IPS-NIHi7 (cell line): Measurements from ENCODE around the gene CEP70.
"Not testable (repeated sequence)": the region's sequence is repeated elsewhere in the genome, so short reads cannot be mapped to it uniquely, and the experiment has no call there.

Experiments used
- DNase-seq: peaks from one replicate; pipeline ENCODE4 v3.0.0; 2012; ENCODE audit warnings: mixed read lengths; ENCODE audit errors: extremely low spot score

Gene CEP70

DNA sequence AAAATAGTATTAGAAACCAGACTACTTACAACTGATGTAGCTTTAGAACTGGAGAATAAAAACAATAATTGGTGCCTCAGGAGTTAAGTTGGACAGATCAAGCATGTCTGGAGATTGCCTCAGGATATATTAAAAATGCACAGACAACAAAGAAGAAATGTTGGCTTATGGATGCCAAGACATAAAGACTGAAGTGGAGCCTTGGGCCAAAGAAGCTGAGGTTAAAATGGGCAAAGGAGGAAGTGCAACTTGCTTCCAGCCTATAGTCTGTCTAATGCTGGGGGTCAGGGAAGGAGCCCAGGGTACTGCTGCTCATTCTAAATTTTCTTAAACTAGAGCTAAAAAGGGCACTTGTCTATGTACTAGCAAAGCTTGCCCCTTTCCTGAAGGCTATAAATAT, 82.1 kb downstream of the CEP70 start:
- DNase-seq: no peak

DNA sequence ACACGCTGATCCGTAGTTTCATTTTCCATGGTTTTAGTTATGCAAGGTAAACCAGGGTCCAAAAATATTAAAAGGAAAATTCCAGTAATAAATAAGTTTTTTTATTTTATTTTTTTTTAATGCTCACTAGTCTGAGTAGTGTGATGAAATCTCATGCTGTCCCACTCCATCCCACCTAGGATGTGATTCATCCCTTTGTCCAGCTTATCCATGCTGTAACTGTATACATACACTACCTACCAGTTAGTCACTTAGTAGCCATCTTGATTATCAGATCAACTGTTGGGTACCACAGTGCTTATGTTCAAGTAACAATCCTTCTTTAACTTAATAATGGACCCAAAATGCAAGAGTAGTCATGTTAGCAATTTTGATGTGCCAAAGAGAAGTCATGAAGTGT, 84.5 kb downstream of the CEP70 start:
- DNase-seq: no peak

DNA sequence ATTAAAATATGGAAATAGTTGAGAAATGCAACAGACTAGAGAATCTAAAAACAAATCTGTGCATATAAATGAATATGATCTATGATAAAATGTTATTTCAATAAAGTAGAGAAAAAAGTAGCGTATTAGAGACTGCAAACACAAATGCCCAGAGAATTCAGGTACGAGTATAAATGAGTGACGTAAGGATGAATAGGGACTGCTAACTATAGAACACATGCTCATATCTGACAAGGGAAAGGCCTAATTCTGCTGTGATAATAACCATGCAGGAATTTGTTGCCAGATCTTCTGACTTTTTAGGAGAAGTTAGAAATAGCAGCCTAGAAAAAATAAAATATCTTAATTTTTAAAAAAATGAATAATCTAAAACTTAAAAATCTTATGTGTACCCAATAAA, 86.5 kb downstream of the CEP70 start:
- no peak for DNase-seq

DNA sequence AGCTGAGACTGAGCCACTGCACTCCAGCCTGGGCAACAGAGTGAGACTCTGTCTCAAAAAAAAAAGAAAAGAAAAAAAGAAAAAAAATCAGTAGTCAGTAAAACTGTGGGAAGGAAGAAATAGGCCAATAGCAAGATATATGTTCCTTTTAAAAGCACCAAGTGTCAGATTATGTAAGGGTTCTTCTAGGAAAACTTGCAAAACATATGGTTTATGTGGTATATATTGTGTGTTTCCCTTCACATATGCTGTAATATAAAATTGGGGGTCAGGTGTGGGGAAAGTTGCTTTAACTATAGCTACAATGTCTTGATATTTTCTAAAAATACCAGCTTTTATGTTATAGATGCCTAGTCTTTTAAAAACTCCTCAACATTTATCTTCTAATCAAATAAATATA, 95.1 kb downstream of the CEP70 start:
- DNase-seq: no peak

DNA sequence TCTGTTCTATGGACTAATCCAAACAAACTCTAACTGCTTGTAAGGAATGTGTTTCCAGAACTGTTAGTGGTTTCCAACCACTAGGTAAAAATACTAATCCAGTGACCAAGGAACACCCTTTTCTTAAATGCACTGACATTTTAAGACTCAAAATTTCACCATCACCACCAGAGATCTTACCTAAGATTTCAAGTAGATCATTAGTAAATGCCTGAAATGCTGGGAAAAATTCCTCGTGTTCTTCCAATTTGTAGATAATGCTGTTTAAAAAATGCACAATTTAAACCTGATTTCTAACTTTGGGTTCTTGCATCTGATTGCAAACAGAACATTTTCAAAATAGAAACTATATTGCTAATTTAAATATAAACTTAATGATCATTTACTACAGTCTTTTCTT, 96.2 kb downstream of the CEP70 start:
- DNase-seq: no peak

DNA sequence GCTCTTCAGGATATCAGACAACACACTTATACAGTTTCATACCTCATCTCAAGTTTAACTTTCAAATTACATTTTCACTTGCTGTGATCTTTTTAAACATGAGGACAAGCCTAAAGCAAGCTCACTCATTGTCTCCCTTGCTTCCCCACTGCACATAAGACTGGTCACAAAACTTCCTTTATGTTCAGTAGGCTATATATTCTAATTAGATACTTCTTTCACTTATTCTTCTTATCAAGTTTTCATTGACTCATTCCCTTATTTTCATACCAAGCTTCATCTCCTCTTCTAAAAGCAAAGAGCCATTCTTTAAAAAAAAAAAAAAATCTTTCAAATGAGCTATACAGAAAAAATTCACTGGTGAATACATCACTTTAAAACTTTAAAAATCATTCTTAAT, 97.0 kb downstream of the CEP70 start:
- no peak for DNase-seq

DNA sequence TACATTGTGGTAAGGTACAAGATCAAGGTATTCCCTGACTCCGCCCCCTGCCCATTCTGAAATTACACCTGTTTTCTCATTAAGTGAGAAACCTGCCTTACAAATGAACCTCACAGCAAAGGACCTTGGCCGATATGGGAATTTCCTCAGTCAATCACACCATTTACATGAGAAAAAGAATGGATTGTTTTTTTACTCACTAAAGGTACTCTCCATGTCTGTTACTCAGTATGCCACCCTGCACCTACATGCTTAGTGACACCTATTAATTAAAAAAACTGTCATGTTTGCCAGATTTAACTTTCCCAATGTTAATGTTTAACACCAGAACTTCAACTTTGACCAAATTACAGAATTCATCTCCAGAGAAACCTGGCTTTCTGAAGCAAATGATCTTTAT, 97.6 kb downstream of the CEP70 start:
- DNase-seq: no peak

DNA sequence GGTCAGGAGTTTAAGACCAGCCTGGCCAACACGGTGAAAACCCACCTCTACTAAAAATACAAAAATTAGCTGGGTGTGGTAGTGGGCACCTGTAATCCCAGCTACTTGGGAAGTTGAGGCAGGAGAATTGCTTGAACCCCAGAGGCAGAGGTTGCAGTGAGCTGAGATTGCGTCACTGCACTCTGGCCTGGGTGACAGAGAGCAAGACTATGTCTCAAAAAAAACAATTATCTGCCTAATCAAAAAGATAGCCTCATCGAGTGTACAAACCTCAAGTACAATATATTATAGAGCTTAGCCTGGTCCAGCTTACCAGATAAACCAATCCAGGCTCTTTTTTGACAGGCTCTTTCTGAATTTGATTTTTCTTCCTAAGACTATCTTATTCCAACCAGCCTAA, 98.4 kb downstream of the CEP70 start:
- not testable (repeated sequence) for DNase-seq

DNA sequence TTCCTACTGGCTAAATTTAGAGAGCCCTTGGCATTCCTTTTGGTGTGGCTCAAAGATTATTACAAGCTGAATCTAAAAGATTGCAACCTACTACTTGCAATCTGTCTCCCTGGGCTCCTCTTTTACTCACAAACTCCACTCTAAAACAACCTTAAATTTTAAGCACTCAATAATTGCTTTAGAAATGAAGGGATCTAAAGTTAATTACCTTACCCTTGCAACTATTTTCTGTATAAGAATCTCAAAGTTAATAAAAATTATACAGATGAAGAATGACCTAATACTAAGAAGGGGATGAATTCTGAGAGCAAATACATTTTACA, 99.5 kb downstream of the CEP70 start:
- no peak for DNase-seq

DNA sequence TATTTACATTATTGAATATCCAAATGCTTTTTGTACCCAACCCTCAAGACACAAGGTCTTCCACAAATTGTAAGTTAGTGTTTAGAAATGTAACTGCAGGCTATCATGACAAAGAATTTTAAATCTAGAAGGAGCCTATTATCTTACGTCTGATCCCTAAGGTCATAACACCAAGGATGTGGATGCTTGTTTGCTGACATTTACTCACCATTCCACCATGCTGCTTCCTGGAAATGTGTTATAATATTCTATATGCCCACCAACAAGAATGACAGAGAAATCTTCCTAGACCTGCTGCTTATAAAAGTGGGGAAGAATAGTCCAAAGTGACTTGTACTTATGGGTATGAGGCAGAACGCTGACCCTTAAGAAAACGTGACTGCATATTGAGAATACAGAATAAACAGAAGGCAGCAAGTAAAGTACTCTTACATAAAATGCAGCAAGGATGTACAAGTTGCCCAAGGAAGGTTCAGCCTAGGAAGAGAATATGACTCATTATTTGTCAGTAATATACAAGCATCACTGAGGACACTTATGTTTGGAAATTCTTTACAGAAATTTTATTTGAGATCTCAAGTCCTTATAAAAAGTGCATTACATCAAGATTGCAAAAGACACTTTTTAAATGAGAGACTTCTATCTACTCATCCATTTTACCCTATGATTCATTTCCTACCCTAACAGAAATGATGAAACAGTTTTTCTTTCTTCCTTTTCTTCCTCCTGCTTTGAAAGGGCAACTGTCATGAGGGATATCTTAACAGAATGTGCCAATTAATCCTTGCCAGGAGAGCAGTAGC, 100.1 kb downstream of the CEP70 start:
- no peak for DNase-seq

DNA sequence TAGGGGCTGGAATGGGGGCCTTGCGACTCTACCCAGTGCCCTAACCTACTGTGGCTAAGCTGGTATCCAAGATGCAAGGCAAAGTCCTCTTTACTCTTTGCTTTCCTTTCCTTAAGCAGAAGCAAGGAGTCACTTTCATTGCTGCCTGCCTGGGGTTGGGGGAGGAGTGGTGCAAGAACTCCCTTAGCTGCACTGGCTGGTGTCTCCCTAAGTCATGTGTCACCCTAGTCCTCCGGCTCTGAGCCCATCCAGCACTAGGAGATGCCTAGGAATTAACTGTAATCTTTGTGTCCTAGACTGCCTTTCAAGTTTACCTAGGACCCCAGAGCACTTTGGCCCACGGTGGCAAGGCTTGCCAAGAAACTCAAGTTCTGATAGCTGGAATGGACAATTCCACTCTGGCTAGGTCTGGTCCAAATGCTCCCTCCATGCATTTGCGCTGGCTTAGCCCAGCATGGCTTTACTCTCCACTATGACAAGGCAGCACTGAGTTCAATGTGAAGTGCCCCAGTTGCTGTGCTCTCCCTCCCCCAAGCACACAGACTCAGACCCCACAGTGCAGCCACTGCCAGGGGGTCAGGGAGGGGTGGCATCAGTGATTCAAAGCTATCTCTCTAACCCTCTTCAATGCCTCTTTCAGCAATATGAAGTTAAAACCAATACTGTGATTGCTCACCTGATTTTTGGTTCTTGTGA, 100.9 kb downstream of the CEP70 start:
- DNase-seq: no peak

DNA sequence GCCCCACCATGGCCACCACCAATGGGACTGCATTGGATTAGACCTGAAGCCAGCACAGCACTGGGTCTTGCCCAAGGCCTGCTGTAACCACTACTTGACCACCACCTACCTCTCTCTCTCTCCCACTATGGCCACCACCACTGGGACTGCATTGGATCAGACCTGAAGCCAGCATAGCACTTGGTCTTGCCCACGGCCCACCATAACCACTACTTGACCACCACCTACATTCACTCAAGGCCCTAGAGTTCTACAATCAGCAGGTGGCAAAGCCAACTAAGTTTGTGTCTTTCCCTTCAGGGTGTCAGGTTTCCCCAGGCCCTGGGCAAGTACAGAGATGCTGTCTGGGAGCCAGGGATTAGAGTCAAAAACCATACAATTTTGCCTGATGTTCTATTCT, 102.1 kb downstream of the CEP70 start:
- DNase-seq: no peak

DNA sequence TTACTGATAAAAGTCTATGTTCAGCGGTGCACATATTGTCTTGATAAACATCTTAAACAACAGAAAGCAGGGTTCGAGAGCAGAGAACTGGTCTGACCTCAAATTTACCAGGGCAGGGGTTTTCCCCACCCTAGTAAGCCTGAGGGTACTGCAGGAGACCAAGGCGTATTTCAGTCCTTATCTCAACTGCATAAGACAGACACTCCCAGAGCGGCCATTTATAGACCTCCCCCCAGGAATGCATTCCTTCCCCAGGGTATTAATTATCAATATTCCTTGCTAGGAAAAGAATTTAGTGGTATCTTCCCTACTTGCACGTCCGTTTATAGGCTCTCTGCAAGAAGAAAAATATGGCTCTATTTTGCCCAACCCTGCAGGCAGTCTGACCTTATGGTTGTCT, 107.5 kb downstream of the CEP70 start:
- DNase-seq: not testable (repeated sequence)

DNA sequence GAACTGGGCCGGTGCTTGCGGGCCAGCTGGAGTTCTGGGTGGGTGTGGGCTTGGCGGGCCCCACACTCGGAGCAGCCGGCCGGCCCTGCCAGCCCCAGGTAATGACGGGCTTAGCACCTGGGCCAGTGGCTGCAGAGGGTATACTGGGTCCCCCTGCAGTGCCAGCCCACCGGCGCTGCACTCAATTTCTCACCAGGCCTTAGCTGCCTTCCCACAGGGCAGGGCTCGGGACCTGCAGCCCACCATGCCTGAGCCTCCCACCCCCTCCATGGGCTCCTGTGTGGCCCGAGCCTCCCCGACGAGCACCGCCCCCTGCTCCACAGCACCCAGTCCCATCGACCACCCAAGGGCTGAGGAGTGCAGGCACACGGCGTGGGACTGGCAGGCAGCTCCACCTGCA, 109.4 kb downstream of the CEP70 start:
- not testable (repeated sequence) for DNase-seq

DNA sequence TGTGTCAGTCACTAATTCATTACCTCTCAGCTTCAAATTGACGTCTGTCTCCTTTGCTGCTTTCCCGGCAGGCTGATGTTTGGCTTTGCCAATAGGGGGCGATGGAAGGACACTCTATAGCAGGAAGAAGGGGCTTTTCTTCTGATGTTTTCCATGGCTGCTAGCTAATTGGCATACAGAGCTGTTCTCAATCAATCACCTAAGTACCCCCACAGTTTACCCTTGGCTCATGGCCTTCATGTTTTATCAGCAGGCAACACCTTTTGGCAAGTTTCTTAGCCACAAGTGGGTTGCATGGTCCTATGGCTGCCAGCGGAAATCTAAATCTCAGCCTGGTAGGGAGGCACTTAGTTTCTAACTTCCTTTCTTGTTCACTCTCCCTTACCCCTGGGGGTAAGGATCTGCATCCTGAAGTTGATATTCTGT, 114.6 kb downstream of the CEP70 start:
- DNase-seq: peak; percentile 79

DNA sequence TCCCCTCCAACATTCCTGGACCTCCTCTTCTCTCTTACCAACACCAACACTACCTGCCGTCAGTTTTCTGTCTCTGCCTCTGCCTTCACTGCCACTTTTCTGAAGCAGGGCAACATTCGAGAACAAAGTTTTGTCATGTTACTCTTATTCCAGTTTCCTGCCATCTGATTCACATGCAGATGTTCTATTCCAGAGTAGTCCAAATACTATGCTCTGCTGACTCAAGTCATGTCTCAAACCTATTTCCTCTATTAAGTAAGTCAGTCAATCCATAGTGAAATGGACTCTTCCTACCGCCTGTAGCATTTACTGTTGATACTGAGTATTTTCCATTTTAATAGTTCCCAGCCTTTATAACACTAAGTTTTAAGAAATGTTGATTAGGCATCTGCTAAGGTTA, 116.3 kb downstream of the CEP70 start:
- DNase-seq: no peak

DNA sequence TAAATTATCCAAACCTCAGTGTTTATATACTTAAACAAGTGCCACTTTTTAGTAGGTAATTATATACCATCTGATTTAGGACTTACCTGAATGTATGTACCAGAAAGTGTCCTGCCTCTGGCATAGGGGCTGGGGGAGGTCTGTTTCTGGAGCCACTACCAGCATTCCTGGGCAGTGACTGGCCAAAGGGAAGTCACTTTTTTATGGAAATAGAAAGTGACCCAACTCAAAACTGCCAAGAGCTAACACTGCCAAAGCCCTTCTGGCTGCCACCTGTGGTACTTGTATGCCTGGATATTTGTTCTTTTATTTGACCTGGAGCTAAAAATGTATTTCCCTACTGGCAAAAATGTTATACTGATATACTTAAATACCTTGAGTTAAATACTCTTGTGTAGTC, 116.9 kb downstream of the CEP70 start:
- no peak for DNase-seq

DNA sequence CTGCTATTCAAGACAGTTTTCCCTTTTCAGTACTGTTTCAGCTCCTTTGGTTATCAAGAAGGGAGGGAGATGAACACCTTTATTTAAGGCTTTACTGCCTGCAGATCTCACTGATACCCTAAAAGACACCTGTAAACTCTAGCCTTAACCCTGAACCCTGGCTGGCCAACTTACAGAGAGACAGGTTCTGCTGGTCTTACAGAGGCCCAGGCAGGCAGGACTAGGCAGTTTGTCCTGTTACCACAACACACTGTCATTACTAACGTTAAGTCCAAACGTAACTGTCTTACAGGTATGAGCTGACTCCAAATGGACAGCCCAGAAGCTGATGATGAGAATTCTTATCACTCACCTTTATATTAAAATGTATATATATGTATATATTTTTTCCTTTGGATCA, 117.5 kb downstream of the CEP70 start:
- DNase-seq: no peak

DNA sequence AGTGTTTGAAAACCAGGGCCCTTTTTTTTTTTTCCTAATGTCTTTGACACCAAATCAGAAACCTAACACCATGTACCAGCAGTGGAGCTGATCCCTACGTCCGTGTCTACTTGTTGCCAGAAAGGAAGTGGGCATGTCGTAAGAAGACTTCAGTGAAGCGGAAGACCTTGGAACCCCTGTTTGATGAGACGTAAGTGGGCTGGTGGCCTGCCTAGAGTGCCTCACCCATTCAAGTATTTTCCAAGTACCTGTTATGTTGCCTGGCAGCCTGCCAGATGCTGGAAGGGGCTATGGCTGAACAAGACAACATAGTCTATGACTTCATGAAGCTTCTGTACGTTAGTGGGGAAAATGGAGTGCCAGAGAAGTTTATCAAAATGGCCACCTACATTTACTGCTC, 119.9 kb downstream of the CEP70 start:
- no peak for DNase-seq

DNA sequence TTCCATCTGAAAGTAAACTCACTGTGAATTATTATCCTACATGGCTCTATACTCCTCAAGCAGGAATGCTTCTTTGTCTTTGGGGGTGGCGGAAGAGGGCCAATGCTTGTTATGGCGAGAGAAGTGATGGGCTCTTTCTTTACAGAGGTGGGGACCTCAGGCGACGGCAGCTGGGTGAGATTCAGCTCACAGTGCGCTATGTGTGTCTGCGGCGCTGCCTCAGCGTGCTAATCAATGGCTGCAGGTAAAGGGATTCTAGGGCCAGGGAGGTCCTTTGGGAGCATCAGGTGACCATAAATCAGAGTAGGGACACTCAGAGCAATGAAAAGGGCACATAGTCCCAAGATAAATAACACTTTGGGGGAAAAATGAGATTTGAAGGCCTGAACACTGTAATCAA, 120.7 kb downstream of the CEP70 start:
- no peak for DNase-seq

DNA sequence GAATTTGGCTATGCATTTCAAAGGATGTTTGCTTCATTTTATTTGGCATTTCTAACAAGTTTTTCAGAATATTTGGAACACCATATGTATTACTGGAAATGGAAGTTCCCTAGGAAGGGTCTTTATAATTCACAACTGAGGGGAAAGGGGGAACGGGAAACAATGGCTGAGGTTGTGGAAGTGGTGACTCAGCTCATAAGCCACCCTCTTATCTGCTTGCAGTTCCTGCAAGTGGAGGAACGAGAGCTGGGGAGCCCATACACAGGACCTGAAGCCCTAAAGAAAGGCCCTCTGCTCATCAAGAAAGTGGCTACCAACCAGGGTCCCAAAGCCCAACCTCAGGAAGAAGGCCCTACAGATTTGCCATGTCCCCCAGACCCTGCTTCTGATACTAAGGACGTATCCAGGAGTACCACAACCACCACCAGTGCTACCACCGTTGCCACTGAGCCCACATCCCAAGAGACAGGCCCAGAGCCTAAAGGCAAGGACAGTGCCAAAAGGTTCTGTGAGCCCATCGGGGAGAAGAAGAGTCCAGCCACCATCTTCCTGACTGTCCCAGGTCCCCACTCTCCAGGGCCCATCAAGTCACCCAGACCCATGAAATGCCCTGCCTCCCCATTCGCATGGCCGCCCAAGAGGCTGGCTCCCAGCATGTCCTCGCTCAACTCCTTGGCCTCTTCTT, 121.8 kb downstream of the CEP70 start:
- no peak for DNase-seq

DNA sequence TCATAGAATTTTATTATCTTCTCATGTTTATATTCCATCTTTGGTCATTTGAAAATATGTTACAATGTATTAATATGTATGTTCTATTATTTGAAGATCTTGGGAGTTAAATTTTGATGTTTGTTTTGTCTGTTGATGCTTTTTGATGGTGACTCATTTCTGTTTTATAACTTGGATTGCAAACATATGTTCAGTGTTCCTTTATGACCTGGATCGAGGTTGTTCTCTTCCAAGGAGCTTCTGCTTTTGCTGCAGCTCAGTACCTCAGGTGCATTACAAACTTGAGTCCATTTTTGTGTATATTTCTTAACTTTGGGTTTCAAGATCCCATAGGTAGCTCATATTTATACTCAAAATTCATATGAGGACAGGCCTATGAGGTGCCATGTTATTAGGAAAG, 122.6 kb downstream of the CEP70 start:
- DNase-seq: no peak

DNA sequence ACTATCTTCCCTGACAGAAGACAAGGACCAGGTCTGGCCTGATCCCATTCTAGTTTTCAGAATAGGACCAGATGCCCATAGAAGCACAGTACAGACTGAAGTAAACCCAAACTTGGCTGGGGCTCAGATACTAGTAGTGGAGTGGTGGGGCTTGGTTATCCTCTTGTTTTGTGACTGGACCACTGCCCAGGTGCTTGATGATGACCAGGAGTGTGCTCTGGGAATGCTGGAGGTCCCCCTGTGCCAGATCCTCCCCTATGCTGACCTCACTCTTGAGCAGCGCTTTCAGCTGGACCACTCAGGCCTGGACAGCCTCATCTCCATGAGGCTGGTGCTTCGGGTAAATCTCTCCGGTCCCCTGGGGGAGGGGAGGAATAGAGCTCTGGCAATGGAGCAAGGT, 123.4 kb downstream of the CEP70 start:
- no peak for DNase-seq
